Measurements from ENCODE around the gene PRRX2.
"Not testable (repeated sequence)": the region's sequence is repeated elsewhere in the genome, so short reads cannot be mapped to it uniquely, and the experiment has no call there.

The PRRX2 gene

GRCh38 chr9:129636343-129636742 is 29.1 kb upstream of the PRRX2 start:
- not testable (repeated sequence) for DNase-seq (ENCODE audit: low read depth in 3 of 3, low spot score in 1 of 3)

- DNase-seq (ENCODE audit: low read depth in 3 of 3, low spot score in 1 of 3), result no peak
Observed at GRCh38 chr9:129637102-129637501, 28.3 kb upstream of the PRRX2 start.

GRCh38 chr9:129637673-129638439 is 27.6 kb upstream of the PRRX2 start:
- DNase-seq (ENCODE audit: low read depth in 3 of 3, low spot score in 1 of 3), result no peak

GRCh38 chr9:129639034-129639630 is 26.3 kb upstream of the PRRX2 start:
- no peak for DNase-seq (ENCODE audit: low read depth in 3 of 3, low spot score in 1 of 3)

- DNase-seq (ENCODE audit: low read depth in 3 of 3, low spot score in 1 of 3), result no peak
Observed at GRCh38 chr9:129639756-129640085, 25.7 kb upstream of the PRRX2 start.

- no peak for DNase-seq (ENCODE audit: low read depth in 3 of 3, low spot score in 1 of 3)
Observed at GRCh38 chr9:129640086-129640870, 25.2 kb upstream of the PRRX2 start.

GRCh38 chr9:129640871-129641749 is 24.3 kb upstream of the PRRX2 start:
- no peak for DNase-seq (ENCODE audit: low read depth in 3 of 3, low spot score in 1 of 3)

GRCh38 chr9:129641750-129642585 is 23.5 kb upstream of the PRRX2 start, which contains the start of gene ASB6:
Gene ASB6 (minus strand): TSS chr9:129642151. CDS start chr9:129641999, 152 bp downstream.
- peak; percentile 74 to 97 (median 78) for DNase-seq (ENCODE audit: low read depth in 3 of 3, low spot score in 1 of 3)

GRCh38 chr9:129643706-129644105 is 21.7 kb upstream of the PRRX2 start:
- DNase-seq (ENCODE audit: low read depth in 3 of 3, low spot score in 1 of 3), result no peak

GRCh38 chr9:129644365-129644764 is 21.1 kb upstream of the PRRX2 start:
- no peak for DNase-seq (ENCODE audit: low read depth in 3 of 3, low spot score in 1 of 3)

GRCh38 chr9:129644902-129645301 is 20.5 kb upstream of the PRRX2 start:
- no peak for DNase-seq (ENCODE audit: low read depth in 3 of 3, low spot score in 1 of 3)

- no peak for DNase-seq (ENCODE audit: low read depth in 3 of 3, low spot score in 1 of 3)
Observed at GRCh38 chr9:129646252-129646651, 19.2 kb upstream of the PRRX2 start.

- DNase-seq (ENCODE audit: low read depth in 3 of 3, low spot score in 1 of 3), result no peak
Observed at GRCh38 chr9:129646654-129647053, 18.8 kb upstream of the PRRX2 start.

- DNase-seq (ENCODE audit: low read depth in 3 of 3, low spot score in 1 of 3), result no peak
Observed at GRCh38 chr9:129647635-129648034, 17.8 kb upstream of the PRRX2 start.

- DNase-seq (ENCODE audit: low read depth in 3 of 3, low spot score in 1 of 3), result no peak
Observed at GRCh38 chr9:129648092-129648763, 17.2 kb upstream of the PRRX2 start.

GRCh38 chr9:129648764-129649115 is 16.7 kb upstream of the PRRX2 start:
- DNase-seq (ENCODE audit: low read depth in 3 of 3, low spot score in 1 of 3), result no peak

- DNase-seq (ENCODE audit: low read depth in 3 of 3, low spot score in 1 of 3), result no peak
Observed at GRCh38 chr9:129649726-129650679, 15.4 kb upstream of the PRRX2 start.

GRCh38 chr9:129650680-129651235 is 14.7 kb upstream of the PRRX2 start:
- no peak for DNase-seq (ENCODE audit: low read depth in 3 of 3, low spot score in 1 of 3)
